ENCODE results near the gene RABEP1.

GRCh38 chr17:5430413-5430999 lies 148.4 kb downstream of the RABEP1 start:
- TF ChIP-seq POLR2A (IDR thresholded peaks at IDR 0.05) = no peak
- no peak for TF ChIP-seq CTCF (IDR thresholded peaks at IDR 0.05 in 4 of 5, conservative IDR thresholded peaks at IDR 0.05 in 1 of 5)

All from gastrocnemius medialis (tissue), 4 donors.